Measurements from ENCODE around the gene ABCC12. TPM values are rescaled to one million over a fixed set of nuclear protein-coding genes. Genes with fewer than 3 reads are reported as not detected.

ABCC12 gene
- total and polyA plus RNA-seq, 2 donors (not counting 1 experiment from before 2014, with no cell fraction given), result not detected

DNA sequence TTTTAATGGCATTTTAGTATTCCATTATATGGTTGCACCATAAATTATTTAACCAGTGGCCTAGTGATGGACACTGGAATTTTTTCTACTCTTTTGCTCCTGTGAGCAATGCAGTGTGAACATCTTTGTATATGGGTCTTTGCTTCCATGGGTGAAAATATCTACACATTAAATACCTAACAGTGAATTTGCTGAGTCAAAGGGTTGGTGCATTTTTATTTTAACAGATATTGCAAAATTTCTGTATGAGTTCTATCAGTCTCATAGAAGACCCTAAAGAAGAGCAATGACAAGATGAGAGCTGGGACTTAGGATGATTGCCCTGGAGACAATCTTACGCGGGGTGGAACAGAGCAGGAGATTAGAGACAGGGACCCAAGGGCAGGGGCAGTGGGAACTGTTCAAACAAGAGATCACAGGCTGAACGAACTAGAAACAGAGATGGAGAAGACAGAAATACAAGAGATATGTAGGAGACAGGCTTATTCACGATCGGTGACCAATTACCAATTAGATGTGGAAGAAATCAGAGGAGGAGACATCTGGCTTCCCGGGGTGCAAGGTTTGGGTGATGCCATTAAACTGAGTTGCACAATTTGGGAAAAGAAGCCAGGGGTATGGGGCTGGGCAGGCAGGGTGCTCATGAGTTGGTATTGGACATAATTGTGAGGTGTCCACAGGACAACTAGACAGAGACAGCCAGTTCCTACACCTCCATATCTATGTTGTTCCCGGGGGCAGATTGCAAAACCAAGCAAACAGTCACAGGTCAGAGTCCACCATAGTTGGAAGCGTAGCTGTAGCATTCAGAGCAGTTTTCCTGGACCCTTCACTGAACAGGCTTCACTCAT lies 48.4 kb upstream of the ABCC12 start:
- H3K4me3 Mint-ChIP-seq, result no peak overlapping the region
- no peaks in the 10 kb centered on the region for H3K4me1 ChIP-seq (ENCODE audit: control insufficient read depth in 2 of 2, insufficient read depth in 2 of 2, low read length in 2 of 2)
- H3K4me2 ChIP-seq (replicated peaks; ENCODE audit: low read depth, low read length, poor library complexity, severe bottlenecking), result no peak overlapping the region
- ChIA-PET CTCF (no interaction called here), POLR2A (no interaction called here)
- H3K9me3 Mint-ChIP-seq (ENCODE audit: insufficient read depth), result no peaks in the 10 kb centered on the region
- H3K4me3 ChIP-seq (ENCODE audit: control extremely low read depth in 1 of 5, extremely low read depth in 1 of 5, insufficient read depth in 1 of 5, low read depth in 2 of 5, low read length in 4 of 5), result no peak overlapping the region
- no peak for ATAC-seq (ENCODE audit: low read depth)
- H4K20me1 ChIP-seq (ENCODE audit: control insufficient read depth, insufficient read depth, low read length, poor library complexity, severe bottlenecking), result no peaks in the 10 kb centered on the region
- H3K79me2 ChIP-seq (ENCODE audit: control insufficient read depth, insufficient read depth, low read length), result no peaks in the 10 kb centered on the region
- H3K4me1 Mint-ChIP-seq, result no peaks in the 10 kb centered on the region
- 91% methylated on average over 8 of the region's 8 CpGs for WGBS (ENCODE audit: insufficient coverage)
- DNase-seq, result no peak
- no peak overlapping the region for H3K9ac ChIP-seq (ENCODE audit: low read length)
- H3K27me3 Mint-ChIP-seq, result peaks cover 30% of the 10 kb centered on the region
- intact Hi-C loops (cut with micrococcal nuclease), result no loop called here
- no peak overlapping the region for H3K27ac ChIP-seq (ENCODE audit: low read length in 2 of 2)
- no peaks in the 10 kb centered on the region for H3K36me3 ChIP-seq (replicated peaks in 1 of 2; ENCODE audit: control extremely low read depth in 1 of 2, control insufficient read depth in 1 of 2, extremely low read depth in 1 of 2, insufficient read depth in 2 of 2, low read length in 1 of 2)
- no peaks in the 10 kb centered on the region for H3K9me3 ChIP-seq (ENCODE audit: control extremely low read depth in 1 of 3, control insufficient read depth in 2 of 3, insufficient read depth in 1 of 3, low read length in 2 of 3)
- no peak overlapping the region for H2AFZ ChIP-seq (ENCODE audit: insufficient read depth, low read depth, low read length, poor library complexity, severe bottlenecking)
- TF ChIP-seq, protein P1, sequence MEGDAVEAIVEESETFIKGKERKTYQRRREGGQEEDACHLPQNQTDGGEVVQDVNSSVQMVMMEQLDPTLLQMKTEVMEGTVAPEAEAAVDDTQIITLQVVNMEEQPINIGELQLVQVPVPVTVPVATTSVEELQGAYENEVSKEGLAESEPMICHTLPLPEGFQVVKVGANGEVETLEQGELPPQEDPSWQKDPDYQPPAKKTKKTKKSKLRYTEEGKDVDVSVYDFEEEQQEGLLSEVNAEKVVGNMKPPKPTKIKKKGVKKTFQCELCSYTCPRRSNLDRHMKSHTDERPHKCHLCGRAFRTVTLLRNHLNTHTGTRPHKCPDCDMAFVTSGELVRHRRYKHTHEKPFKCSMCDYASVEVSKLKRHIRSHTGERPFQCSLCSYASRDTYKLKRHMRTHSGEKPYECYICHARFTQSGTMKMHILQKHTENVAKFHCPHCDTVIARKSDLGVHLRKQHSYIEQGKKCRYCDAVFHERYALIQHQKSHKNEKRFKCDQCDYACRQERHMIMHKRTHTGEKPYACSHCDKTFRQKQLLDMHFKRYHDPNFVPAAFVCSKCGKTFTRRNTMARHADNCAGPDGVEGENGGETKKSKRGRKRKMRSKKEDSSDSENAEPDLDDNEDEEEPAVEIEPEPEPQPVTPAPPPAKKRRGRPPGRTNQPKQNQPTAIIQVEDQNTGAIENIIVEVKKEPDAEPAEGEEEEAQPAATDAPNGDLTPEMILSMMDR (IDR thresholded peaks at IDR 0.05), result no peak
- TF ChIP-seq EZH2 (IDR thresholded peaks at IDR 0.05; ENCODE audit: borderline replicate concordance, insufficient read depth, low read depth, low read length, poor library complexity, severe bottlenecking), result no peak
- no peak overlapping the region for H3K27ac Mint-ChIP-seq
- no peaks in the 10 kb centered on the region for H3K27me3 ChIP-seq (replicated peaks in 1 of 4; ENCODE audit: control extremely low read depth in 1 of 4, control insufficient read depth in 3 of 4, insufficient read depth in 4 of 4, low read length in 3 of 4)

DNA sequence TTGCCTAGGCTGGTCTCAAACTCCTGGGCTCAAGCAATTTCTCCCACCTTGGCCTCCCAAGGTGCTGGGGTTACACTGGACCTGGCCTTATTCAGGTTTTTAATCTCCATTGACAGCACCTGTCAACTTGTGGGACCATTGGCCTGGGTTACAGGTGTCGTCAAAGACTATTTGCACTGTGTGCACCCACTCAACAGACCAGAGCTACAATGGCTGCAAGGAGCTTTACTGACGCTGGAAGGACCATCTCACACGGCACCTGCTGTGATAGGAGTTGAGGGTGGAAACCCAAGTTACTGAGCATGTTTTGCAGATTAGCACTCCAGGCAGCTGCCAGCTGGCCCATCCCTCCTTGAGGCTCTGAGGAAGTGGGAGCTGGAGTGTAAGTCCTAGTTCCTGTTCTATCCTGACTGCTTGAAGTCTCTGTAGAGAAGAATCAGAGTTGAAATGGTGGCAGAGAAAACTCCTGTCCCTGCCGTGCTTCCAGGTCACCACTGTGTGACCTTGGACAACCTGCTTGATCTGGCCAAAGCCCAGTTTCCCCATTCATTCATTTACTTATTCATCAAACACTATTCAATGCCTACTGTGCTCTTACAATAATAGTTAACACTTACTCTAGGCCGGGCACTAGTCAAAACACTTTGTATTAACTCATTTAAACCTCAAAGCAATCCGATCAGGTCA lies 45.9 kb upstream of the ABCC12 start:
- CTCF ChIA-PET, result interaction anchor here (0.5 kb wide), 1 partner anchor 312 kb away, joined by 3 read pairs; no protein-coding TSS in a partner anchor
- no peaks in the 10 kb centered on the region for H3K9me3 ChIP-seq (ENCODE audit: control extremely low read depth in 1 of 3, control insufficient read depth in 2 of 3, insufficient read depth in 1 of 3, low read length in 2 of 3)

More for the DNA sequence above, 45.9 kb upstream of the ABCC12 start:
- Mint-ChIP-seq H3K27ac (no peak overlapping the region), H3K27me3 (peaks cover 31% of the 10 kb centered on the region), H3K4me3 (no peak overlapping the region), H3K9me3 (ENCODE audit: insufficient read depth) (no peaks in the 10 kb centered on the region), H3K4me1 (no peaks in the 10 kb centered on the region)
- Histone ChIP-seq H4K20me1 (ENCODE audit: control insufficient read depth, insufficient read depth, low read length, poor library complexity, severe bottlenecking) (no peaks in the 10 kb centered on the region), H3K36me3 (replicated peaks in 1 of 2; ENCODE audit: control extremely low read depth in 1 of 2, control insufficient read depth in 1 of 2, extremely low read depth in 1 of 2, insufficient read depth in 2 of 2, low read length in 1 of 2) (no peaks in the 10 kb centered on the region), H3K79me2 (ENCODE audit: control insufficient read depth, insufficient read depth, low read length) (no peaks in the 10 kb centered on the region), H3K4me2 (replicated peaks; ENCODE audit: low read depth, low read length, poor library complexity, severe bottlenecking) (no peak overlapping the region), H3K4me3 (ENCODE audit: control extremely low read depth in 1 of 5, extremely low read depth in 1 of 5, insufficient read depth in 1 of 5, low read depth in 2 of 5, low read length in 4 of 5) (no peak overlapping the region), H3K27me3 (replicated peaks in 1 of 4; ENCODE audit: control extremely low read depth in 1 of 4, control insufficient read depth in 3 of 4, insufficient read depth in 4 of 4, low read length in 3 of 4) (no peaks in the 10 kb centered on the region), H3K9ac (ENCODE audit: low read length) (no peak overlapping the region), H3K27ac (ENCODE audit: low read length in 2 of 2) (no peak overlapping the region), H3K4me1 (ENCODE audit: control insufficient read depth in 2 of 2, insufficient read depth in 2 of 2, low read length in 2 of 2) (no peaks in the 10 kb centered on the region), H2AFZ (ENCODE audit: insufficient read depth, low read depth, low read length, poor library complexity, severe bottlenecking) (no peak overlapping the region)
- ATAC-seq (ENCODE audit: low read depth), result no peak
- intact Hi-C loops (cut with micrococcal nuclease), result no loop called here
- no peak for DNase-seq
- whole genome bisulfite sequencing (ENCODE audit: insufficient coverage), result 86% methylated on average over 6 of the region's 6 CpGs
- no peak for TF ChIP-seq EZH2 (IDR thresholded peaks at IDR 0.05; ENCODE audit: borderline replicate concordance, insufficient read depth, low read depth, low read length, poor library complexity, severe bottlenecking)
- TF ChIP-seq, protein P1 (IDR thresholded peaks at IDR 0.05), result no peak
- POLR2A ChIA-PET, result no interaction called here
